GM12874 (cell line): ENCODE data around the gene ARHGAP8.

Experiments used
- CTCF ChIP-seq: IDR thresholded peaks from 2 replicates; pipeline ENCODE4 v1.5.1; 2011; ENCODE audit warnings: low read depth, mild to moderate bottlenecking, control low read depth, low read length, moderate library complexity; ENCODE audit not compliant: insufficient read depth

The ARHGAP8 gene

DNA sequence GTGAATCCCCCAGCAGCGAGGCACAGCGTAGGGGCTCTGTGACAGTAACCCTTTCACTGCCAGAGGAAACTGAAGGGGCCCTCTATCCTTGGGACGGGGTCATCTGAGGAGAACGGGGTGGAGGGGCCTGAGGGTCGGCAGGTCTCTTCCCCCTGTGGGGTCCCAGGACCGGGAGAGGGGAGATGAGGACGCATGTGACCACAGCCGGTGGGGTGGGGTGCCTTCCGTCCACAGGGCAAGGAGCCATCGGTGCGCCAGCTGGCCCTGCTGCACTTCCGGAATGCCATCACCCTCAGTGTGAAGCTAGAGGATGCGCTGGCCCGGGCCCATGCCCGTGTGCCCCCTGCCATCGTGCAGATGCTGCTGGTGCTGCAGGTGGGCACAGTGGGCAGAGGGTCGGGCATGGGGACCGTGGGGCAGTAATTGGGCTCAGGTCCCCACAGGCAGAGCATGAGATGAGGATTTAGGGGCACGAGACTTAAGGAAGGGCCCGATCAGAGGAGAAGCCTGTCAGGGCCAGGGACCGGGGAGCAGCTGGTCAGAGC lies 20.3 kb upstream of the ARHGAP8 start:
- TF ChIP-seq CTCF, result no peak

GRCh38 chr22:44732661-44733060 lies 19.7 kb upstream of the ARHGAP8 start:
- no peak for TF ChIP-seq CTCF

DNA sequence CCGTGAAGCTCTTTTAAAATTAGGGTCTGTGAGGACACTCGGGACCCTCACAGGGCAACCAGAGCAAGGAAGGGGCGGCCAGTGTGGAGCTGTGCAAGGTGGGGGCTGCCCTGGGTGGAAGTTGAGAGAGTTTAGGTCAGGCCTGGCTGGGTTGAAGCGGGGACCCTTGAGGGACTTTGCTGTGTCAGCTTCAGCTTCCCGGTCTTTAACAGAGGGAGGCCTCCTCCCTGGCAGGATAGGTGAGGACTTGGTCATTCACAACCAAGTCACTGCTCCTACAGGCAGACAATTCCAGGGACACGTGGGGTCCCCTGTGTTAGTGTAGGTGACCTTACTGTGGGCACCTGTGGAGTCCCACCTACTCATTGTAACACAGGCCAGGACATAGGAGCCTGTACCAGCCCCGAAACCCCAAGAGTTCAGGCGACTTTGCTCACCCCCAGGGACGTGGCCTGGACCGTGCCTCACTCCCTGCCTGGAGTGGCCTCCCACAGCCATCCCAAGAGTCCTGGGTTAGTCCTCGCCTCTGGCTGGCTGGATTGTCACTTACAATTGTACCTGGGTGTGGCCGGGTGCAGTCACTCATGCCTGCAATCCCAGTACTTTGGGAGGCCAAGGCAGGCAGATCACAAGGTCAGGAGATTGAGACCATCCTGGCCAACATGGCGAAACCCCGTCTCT lies 18.8 kb upstream of the ARHGAP8 start:
- no peak for TF ChIP-seq CTCF

DNA sequence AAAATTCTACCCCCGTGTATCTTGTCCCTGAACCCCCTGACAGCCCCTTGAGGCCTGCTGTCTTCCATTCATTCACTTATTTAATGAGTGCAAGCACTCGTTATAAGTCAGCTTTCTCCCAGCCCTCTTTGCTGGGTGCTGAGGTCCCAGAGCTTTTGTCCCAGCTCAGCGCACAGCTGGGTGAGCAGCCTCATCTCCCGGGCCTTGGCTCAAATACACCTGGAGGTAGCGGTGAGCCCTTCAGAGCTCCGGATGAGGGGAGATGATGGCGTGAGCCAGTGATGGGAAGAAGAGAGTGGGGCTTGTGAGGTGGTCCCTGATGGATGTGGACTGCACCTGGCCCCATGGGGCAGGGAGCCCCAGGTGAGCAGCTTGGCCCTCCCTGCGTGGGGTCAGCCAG lies 18.1 kb upstream of the ARHGAP8 start:
- TF ChIP-seq CTCF, result no peak

GRCh38 chr22:44734801-44735517 lies 17.4 kb upstream of the ARHGAP8 start:
- no peak for TF ChIP-seq CTCF

DNA sequence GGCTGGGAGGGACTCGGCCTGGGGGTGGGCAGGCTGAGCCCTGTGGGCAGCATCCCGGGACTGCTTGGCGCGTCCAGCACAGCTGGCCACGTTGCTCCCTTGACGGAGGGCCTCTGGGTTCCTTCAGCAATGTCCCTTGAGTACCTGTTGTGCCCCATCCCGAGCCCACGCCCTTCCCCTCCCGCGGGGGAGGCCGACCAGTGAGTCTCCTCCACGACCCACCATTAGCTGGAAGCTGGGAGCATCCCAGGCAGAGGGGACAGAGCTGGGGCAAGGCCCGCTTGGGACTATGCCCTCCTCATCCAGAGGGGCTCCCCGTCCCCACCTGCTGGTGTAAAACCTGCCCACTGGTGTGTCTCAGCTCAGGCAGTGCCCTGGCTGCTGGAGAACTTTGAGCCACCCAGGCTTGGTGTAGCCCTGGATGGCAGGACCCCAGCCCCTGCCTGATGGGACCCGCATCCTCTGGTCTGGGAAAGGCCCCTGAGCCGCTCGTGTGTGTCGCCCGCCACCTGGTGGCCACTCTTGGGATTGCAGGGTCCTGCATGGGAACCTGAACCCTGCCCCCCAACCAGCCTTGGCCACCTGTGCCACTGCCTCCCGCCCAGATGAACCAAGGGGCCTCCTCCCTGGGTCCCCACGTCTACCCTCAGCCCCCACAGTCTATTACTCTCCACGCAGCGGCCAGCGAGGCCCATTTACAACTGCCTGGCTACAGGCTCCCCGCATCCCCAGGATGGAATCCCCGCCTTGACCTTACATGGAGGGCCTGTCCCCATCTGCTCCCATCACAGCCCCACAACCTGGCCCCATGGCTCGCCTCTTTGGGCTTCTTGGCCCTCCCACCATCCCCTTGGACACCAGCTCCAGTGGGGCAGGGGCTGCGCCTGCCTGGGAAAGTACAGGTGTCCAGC lies 16.6 kb upstream of the ARHGAP8 start:
- peak; percentile 99 for TF ChIP-seq CTCF
